ENCODE measurements around the gene HPCAL4. TPM values are rescaled to one million over a fixed set of nuclear protein-coding genes. Genes with fewer than 3 reads are reported as not detected.

Gene HPCAL4
- total RNA-seq, 1 donor: under 0.01 TPM

GRCh38 chr1:39680751-39681150, 10.5 kb downstream of the HPCAL4 start:
- TF ChIP-seq, protein P1, sequence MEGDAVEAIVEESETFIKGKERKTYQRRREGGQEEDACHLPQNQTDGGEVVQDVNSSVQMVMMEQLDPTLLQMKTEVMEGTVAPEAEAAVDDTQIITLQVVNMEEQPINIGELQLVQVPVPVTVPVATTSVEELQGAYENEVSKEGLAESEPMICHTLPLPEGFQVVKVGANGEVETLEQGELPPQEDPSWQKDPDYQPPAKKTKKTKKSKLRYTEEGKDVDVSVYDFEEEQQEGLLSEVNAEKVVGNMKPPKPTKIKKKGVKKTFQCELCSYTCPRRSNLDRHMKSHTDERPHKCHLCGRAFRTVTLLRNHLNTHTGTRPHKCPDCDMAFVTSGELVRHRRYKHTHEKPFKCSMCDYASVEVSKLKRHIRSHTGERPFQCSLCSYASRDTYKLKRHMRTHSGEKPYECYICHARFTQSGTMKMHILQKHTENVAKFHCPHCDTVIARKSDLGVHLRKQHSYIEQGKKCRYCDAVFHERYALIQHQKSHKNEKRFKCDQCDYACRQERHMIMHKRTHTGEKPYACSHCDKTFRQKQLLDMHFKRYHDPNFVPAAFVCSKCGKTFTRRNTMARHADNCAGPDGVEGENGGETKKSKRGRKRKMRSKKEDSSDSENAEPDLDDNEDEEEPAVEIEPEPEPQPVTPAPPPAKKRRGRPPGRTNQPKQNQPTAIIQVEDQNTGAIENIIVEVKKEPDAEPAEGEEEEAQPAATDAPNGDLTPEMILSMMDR (IDR thresholded peaks at IDR 0.05; ENCODE audit: insufficient read depth, low read length): no peak
- H3K4me3 ChIP-seq (ENCODE audit: low read depth, low read length): no peak overlapping the region
- DNase-seq (ENCODE audit: low read depth): no peak

GRCh38 chr1:39679821-39680220, 11.4 kb downstream of the HPCAL4 start:
- DNase-seq (ENCODE audit: low read depth): no peak
- H3K4me3 ChIP-seq (ENCODE audit: low read depth, low read length): no peak overlapping the region
- TF ChIP-seq, protein P1 (IDR thresholded peaks at IDR 0.05; ENCODE audit: insufficient read depth, low read length): no peak

DNA sequence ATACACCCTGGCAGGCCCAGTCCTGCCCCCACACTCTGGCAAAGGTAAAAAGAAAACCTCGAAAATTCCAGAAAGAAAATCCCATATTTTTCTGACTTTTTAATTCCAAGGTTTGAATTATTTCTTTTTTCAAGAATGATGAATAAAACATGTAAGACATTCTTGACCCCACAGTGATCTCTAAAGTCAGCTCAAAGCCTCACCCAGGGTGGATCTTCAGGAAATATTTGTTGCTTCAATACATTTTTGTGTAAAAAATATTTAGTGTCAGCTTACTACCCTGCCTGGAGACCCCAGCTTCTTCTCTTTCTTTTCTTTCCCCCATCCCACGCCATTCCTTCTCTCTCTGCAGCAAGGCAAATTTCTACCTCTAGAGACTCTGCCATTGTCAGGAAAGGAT, 12.3 kb downstream of the HPCAL4 start:
- no peak overlapping the region for H3K4me3 ChIP-seq (ENCODE audit: low read depth, low read length)
- DNase-seq (ENCODE audit: low read depth): no peak
- TF ChIP-seq, protein P1 (IDR thresholded peaks at IDR 0.05; ENCODE audit: insufficient read depth, low read length): no peak

DNA sequence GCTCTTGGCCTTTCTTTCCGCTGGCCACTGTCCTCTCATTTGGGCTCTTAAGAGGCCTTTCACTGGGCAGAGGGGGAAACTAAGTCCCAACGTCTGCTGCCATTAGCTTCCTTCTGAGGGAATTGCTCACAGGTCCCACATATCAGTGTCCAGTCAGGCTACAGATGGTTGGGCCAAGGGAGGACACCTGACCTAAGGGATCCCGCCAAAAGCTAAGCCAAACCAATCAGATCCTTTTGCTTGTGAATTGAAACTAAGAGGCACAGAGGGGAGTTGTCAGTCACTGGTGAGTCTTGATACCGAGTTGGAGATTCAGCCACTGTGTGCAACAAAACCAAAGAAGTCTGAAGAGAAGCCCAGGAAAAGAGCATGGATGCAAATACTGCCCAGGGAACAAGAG, 13.6 kb downstream of the HPCAL4 start:
- TF ChIP-seq, protein P1 (IDR thresholded peaks at IDR 0.05; ENCODE audit: insufficient read depth, low read length): no peak
- DNase-seq (ENCODE audit: low read depth): no peak
- no peak overlapping the region for H3K4me3 ChIP-seq (ENCODE audit: low read depth, low read length)

DNA sequence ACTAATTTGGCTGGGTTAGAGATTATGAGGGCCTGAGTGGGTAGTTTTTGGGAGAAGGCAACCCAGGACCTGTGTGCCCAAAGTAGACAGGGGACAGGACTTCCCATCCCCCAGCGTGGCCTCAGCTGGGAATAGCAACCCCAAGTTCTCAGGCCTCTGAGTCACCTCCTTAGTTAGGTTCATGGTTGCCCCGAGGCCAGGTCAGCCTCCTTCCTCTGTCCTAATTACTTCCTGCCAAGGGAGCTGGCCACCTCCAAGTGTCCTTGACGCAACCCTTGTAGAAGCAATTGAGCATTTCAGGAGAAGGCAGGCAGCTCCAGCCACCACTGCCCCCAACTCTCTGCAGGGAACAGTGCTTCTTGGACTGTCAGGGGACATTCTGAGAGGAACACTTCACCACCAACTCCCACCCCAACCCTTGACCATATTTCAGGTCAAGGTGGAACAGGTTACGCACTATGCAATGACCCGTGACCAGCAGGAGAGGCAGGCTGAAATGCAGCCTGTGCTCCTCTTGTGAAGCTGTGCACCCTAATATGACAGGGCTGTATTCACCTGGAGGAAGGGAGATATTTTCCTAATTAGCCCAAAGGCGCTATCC, 14.2 kb downstream of the HPCAL4 start:
- no peak for DNase-seq (ENCODE audit: low read depth)
- TF ChIP-seq, protein P1 (IDR thresholded peaks at IDR 0.05; ENCODE audit: insufficient read depth, low read length): no peak
- no peak overlapping the region for H3K4me3 ChIP-seq (ENCODE audit: low read depth, low read length)

- no peak for DNase-seq (ENCODE audit: low read depth)
- TF ChIP-seq, protein P1 (IDR thresholded peaks at IDR 0.05; ENCODE audit: insufficient read depth, low read length): no peak
These were observed 16.0 kb downstream of the HPCAL4 start for GRCh38 chr1:39675220-39675619.

DNA sequence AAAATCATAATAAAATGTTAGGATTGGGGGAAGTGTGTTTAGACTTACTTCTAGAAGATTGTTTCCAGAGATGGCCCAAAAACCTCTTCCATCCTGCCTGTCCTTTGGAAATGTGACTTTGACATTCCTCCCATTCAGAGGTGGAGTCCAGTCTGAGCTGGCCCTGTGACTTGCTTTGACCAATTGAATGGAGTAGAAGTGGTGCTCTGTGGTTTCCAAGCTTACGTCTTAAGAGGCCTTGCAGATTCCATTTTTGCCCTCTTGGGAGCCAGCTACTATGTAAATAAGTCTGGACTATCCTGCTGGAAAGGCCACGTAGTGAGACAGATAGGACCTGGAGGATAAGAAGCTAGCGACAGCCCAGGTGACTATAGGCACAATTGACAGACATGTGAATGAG, 18.0 kb downstream of the HPCAL4 start:
- no peak for DNase-seq (ENCODE audit: low read depth)
- TF ChIP-seq, protein P1 (IDR thresholded peaks at IDR 0.05; ENCODE audit: insufficient read depth, low read length): no peak

More at GRCh38 chr1:39675220-39675619, 16.0 kb downstream of the HPCAL4 start:
- no peak overlapping the region for H3K4me3 ChIP-seq (ENCODE audit: low read depth, low read length)

More for the DNA sequence above, 18.0 kb downstream of the HPCAL4 start:
- no peak overlapping the region for H3K4me3 ChIP-seq (ENCODE audit: low read depth, low read length)

Data from fibroblast of the aortic adventitia (primary cell).